GM21526 (cell line): ENCODE results near the gene ENOX1.
"Not testable (repeated sequence)": the region's sequence is repeated elsewhere in the genome, so short reads cannot be mapped to it uniquely, and the experiment has no call there.

ENCODE experiments used
- ATAC-seq: cut with Tn5 transposase; IDR thresholded peaks from one replicate; pipeline ENCODE4 v1.9.1; 2021; ENCODE audit warnings: moderate library complexity; ENCODE audit not compliant: unreplicated experiment, low FRiP score

ENOX1 gene

GRCh38 chr13:43364210-43365038 is 422.3 kb downstream of the ENOX1 start:
- ATAC-seq: no peak

GRCh38 chr13:43363156-43363953 is 423.4 kb downstream of the ENOX1 start:
- no peak for ATAC-seq

GRCh38 chr13:43362556-43362955 is 424.2 kb downstream of the ENOX1 start:
- ATAC-seq: no peak

- ATAC-seq: no peak
Measured at GRCh38 chr13:43360892-43361610, 425.7 kb downstream of the ENOX1 start.

GRCh38 chr13:43360171-43360570 is 426.6 kb downstream of the ENOX1 start:
- ATAC-seq: no peak

- no peak for ATAC-seq
Measured at GRCh38 chr13:43359536-43359935, 427.2 kb downstream of the ENOX1 start.

GRCh38 chr13:43357564-43357963 is 429.2 kb downstream of the ENOX1 start:
- no peak for ATAC-seq

- no peak for ATAC-seq
Measured at GRCh38 chr13:43356567-43356966, 430.2 kb downstream of the ENOX1 start.

GRCh38 chr13:43355774-43356173 is 431.0 kb downstream of the ENOX1 start:
- ATAC-seq: no peak

GRCh38 chr13:43354153-43354945 is 432.4 kb downstream of the ENOX1 start:
- no peak for ATAC-seq

GRCh38 chr13:43353631-43354030 is 433.1 kb downstream of the ENOX1 start:
- ATAC-seq: no peak

- ATAC-seq: not testable (repeated sequence)
Measured at GRCh38 chr13:43351612-43352011, 435.2 kb downstream of the ENOX1 start.

- no peak for ATAC-seq
Measured at GRCh38 chr13:43348397-43348796, 438.4 kb downstream of the ENOX1 start.

GRCh38 chr13:43347877-43348276 is 438.9 kb downstream of the ENOX1 start:
- ATAC-seq: no peak

- no peak for ATAC-seq
Measured at GRCh38 chr13:43346427-43346826, 440.3 kb downstream of the ENOX1 start.

GRCh38 chr13:43343645-43344044 is 443.1 kb downstream of the ENOX1 start:
- ATAC-seq: no peak

- no peak for ATAC-seq
Measured at GRCh38 chr13:43339805-43340550, 446.8 kb downstream of the ENOX1 start.

GRCh38 chr13:43339145-43339804 is 447.5 kb downstream of the ENOX1 start:
- ATAC-seq: no peak

- no peak for ATAC-seq
Measured at GRCh38 chr13:43335764-43336163, 451.0 kb downstream of the ENOX1 start.
